Bronchial epithelial cell (primary cell): ENCODE data around the gene WDFY3. TPM values are rescaled to one million over a fixed set of nuclear protein-coding genes. Genes with fewer than 3 reads are reported as not detected.

Source experiments
- DNase-seq: peaks from one replicate; pipeline ENCODE4 v3.0.0-alpha.2; 2010; ENCODE audit warnings: low read depth
- FAIRE-seq: peaks from 2 replicates; lab custom pipeline; 2011; peaks lifted over from hg19 to GRCh38; lab: Jason Lieb, UNC
- H3K27me3 ChIP-seq: 2 replicates; pipeline ENCODE4 v1.5.1; 2011; ENCODE audit warnings: low read length; ENCODE audit not compliant: control insufficient read depth, insufficient read depth
- H3K36me3 ChIP-seq: 2 replicates; pipeline ENCODE4 v1.5.1; 2011; ENCODE audit warnings: low read length; ENCODE audit not compliant: control insufficient read depth, insufficient read depth
- H3K4me3 ChIP-seq: 2 replicates; pipeline ENCODE4 v1.5.1; 2011; ENCODE audit warnings: mild to moderate bottlenecking, low read depth, low read length, control low read depth
- CTCF ChIP-seq: IDR thresholded peaks from 2 replicates; pipeline ENCODE4 v1.5.1; 2011; ENCODE audit warnings: mild to moderate bottlenecking, moderate library complexity, low read length, control low read depth, inconsistent platforms; ENCODE audit not compliant: insufficient read depth, severe bottlenecking
- total RNA-seq: library from RNA; depleted of rRNA; stranded (reverse); fragments of >200 nt; gene quantifications from 2 replicates; pipeline ENCODE4 v1.2.1, GENCODE V29; 2014

WDFY3 gene
- total RNA-seq, 1 donor from 2014 or later, result 33.2 TPM

DNA sequence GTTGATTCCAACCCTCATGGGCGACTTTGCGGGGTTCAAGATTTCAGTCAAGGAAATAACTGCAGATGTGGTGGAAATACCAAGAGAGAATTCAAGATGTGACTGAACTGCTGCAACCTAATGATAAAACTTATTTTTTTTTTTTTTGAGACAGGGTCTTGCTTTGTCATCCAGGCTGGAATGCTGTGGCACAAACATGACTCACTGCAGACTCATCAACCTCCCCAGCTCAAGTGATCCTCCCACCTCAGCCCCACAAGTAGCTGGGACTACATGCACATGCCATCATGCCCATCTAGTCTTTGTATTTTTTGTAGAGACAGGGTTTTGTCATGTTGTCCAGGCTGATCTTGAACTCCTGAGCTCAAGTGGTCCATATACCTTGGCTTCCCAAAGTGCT is 19.5 kb upstream of the WDFY3 start:
- no peak for TF ChIP-seq CTCF
- no peak overlapping the region for H3K4me3 ChIP-seq
- peak; percentile 89 for DNase-seq
- FAIRE-seq, result no peak
- no peaks in the 10 kb centered on the region for H3K36me3 ChIP-seq
- no peaks in the 10 kb centered on the region for H3K27me3 ChIP-seq

DNA sequence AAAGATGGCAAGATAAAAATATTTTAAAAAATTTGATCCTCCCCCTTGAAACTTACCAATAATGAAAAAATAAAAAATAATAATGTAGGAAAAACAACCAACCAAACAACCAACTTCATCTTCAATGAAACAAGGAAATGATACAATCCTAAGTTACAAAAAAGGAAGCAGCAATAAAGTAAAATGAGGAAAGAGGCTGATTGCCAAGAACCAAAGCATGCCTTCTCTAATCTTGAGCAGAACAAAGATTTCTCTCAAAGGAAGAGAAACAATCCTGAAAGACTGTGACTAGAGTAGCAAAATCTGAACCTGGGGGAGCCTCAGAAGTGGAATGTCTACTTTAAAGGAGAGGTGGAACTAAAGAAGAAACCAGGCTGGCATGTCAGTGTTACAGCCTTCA is 10.9 kb upstream of the WDFY3 start:
- DNase-seq (no peak), FAIRE-seq (no peak)
- Histone ChIP-seq H3K36me3 (no peaks in the 10 kb centered on the region), H3K4me3 (no peak overlapping the region), H3K27me3 (no peaks in the 10 kb centered on the region)
- TF ChIP-seq CTCF, result no peak

DNA sequence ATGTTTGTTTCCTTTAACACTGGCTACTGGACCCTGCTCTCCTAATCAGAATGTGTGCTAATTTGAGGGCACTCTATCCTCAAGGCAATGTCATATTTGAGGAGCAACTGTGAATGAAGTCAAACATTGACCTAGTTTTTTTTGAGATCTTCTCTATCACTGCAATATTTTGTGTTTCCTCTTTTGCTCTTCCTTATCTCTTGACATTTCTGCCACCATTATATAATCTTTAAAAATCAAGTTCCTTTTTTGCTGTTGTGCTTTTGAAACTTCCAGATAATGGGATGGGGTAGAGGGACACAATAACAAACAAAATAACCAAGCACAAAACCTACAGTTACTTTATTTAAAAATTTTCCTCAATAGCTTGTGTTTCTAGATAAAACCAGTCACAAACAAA is 7.4 kb upstream of the WDFY3 start:
- no peak overlapping the region for H3K4me3 ChIP-seq
- FAIRE-seq, result no peak
- no peaks in the 10 kb centered on the region for H3K27me3 ChIP-seq
- no peaks in the 10 kb centered on the region for H3K36me3 ChIP-seq
- TF ChIP-seq CTCF, result no peak
- no peak for DNase-seq

DNA sequence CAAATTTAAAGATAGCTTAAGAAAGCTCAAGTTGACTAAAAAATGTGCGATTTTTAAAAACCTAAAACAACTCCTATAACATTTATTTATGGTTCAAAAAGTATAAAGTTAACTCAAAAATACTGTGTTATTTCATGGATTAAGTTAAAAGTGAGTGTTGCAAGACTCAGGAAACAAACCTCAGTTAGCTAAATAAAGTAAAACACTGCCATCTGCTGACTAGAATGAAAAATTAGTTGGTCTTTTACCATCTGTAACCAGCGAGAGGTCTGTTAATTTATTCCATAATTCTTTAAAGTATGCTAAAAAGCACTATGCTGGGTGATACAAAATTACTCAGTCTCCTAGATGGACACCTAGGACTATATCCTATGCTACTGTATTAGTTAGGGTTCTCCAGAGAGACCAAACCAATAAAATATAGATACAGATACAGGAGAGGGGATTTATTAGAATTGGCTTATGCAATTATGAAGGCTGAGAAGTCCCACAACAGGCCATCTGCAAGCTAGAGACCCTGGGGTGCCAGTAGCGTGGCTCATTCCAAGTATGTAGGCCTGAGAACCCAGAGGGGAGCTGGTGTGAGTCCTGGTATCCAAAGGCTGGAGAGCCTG is 4.9 kb upstream of the WDFY3 start:
- H3K36me3 ChIP-seq, result no peaks in the 10 kb centered on the region
- FAIRE-seq, result no peak
- no peaks in the 10 kb centered on the region for H3K27me3 ChIP-seq
- DNase-seq, result peak; percentile 60
- no peak overlapping the region for H3K4me3 ChIP-seq
- peak; percentile 28 for TF ChIP-seq CTCF

DNA sequence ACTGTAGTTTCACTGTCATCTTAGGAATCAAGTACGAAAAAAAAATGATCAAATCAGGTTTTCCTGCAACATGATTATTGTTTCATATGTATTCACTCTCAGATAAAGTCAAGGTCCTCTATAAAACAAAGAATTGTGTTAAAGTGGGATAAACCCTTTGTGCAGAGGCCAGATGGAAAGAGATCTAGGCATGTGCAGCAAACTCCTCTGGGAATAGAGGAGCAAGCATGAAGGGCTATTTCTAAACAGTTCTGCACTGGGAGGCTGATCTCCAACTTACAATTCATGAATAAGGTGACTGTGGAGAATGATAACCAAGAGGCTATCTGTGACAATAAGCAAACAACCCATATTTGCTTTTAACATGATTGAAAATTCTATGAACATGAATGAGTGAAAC is 2.4 kb upstream of the WDFY3 start:
- DNase-seq (no peak), FAIRE-seq (no peak)
- TF ChIP-seq CTCF, result no peak

DNA sequence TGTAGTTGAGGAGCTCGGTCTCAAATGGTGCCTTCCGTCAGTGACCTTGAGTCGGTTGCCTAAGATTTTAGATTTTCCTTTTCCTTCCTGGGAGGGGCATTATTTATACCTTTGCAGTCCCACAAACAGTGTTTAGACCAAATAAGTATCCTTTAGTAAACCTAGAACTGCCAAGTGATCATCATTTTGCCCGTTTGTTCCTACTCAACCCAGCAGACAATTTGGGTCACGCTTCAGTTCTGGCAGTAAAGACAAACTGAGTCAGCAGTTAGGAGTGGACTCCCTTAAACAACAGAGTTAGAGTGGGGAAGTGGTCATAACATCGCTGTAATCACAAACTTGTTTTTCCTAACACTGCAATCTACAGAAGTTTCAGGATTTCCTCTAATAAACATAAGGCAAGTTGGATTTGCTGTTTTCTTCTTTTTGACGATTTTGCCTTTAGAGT is 777 bp upstream of the WDFY3 start:
- FAIRE-seq, result no peak
- no peaks in the 10 kb centered on the region for H3K27me3 ChIP-seq
- peak overlapping the region; percentile 94 for H3K4me3 ChIP-seq
- no peaks in the 10 kb centered on the region for H3K36me3 ChIP-seq
- no peak for TF ChIP-seq CTCF
- peak; percentile 22 for DNase-seq

More for the DNA sequence above, 2.4 kb upstream of the WDFY3 start:
- Histone ChIP-seq H3K27me3 (no peaks in the 10 kb centered on the region), H3K36me3 (no peaks in the 10 kb centered on the region), H3K4me3 (no peak overlapping the region)
